ENCODE data around the gene VPS33A. TPM values are rescaled to one million over a fixed set of nuclear protein-coding genes. Genes with fewer than 3 reads are reported as not detected.
"Not testable (repeated sequence)": the region's sequence is repeated elsewhere in the genome, so short reads cannot be mapped to it uniquely, and the experiment has no call there.

The VPS33A gene
- total and polyA plus RNA-seq, 7 donors, result 10.3 to 33.6 (median 17.1) TPM

DNA sequence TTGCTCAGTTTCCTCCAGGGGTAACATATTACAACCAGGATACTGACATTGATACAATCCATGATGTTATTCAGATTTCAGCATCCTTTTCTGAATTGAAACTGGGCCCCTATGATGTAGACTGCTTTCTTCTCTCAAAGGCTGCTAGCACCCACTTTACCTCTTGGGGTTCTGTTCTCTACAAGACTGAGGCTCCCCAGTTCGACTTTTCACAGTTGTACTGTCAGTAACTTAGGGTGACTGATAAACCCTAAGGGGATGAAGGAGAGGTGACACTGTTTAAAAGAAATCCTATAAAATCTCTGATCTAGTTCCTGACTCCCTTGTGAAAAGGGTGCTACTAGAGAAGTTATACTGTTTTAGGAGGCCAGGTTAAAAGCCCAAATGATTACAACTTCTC lies 818 bp downstream of the VPS33A start:
- Histone ChIP-seq H3K36me3 (ENCODE audit: insufficient read depth in 1 of 2, low read depth in 1 of 2) (peaks cover 0 to 46% of the 10 kb centered on the region in 2 donors), H3K27me3 (ENCODE audit: insufficient read depth in 3 of 3, low read length in 2 of 3) (no peaks in the 10 kb centered on the region), H3K27ac (peak overlapping the region; percentile 89), H3K9me3 (no peaks in the 10 kb centered on the region), H3K4me3 (peak overlapping the region; percentile 99), H3K4me1 (peaks cover 13% of the 10 kb centered on the region)
- intact Hi-C loops (cut with DNase I), result loop anchor here in 1 of 2 donors (2.0 kb wide), 1 partner anchor 257 kb away; no protein-coding TSS in a partner anchor
- 8 to 15% (median 14%) methylated on average over 1 of the region's 1 CpG for WGBS, 3 donors
- no peak for ATAC-seq
- TF ChIP-seq, protein P1, sequence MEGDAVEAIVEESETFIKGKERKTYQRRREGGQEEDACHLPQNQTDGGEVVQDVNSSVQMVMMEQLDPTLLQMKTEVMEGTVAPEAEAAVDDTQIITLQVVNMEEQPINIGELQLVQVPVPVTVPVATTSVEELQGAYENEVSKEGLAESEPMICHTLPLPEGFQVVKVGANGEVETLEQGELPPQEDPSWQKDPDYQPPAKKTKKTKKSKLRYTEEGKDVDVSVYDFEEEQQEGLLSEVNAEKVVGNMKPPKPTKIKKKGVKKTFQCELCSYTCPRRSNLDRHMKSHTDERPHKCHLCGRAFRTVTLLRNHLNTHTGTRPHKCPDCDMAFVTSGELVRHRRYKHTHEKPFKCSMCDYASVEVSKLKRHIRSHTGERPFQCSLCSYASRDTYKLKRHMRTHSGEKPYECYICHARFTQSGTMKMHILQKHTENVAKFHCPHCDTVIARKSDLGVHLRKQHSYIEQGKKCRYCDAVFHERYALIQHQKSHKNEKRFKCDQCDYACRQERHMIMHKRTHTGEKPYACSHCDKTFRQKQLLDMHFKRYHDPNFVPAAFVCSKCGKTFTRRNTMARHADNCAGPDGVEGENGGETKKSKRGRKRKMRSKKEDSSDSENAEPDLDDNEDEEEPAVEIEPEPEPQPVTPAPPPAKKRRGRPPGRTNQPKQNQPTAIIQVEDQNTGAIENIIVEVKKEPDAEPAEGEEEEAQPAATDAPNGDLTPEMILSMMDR (IDR thresholded peaks at IDR 0.05), result no peak
- no peak for DNase-seq

DNA sequence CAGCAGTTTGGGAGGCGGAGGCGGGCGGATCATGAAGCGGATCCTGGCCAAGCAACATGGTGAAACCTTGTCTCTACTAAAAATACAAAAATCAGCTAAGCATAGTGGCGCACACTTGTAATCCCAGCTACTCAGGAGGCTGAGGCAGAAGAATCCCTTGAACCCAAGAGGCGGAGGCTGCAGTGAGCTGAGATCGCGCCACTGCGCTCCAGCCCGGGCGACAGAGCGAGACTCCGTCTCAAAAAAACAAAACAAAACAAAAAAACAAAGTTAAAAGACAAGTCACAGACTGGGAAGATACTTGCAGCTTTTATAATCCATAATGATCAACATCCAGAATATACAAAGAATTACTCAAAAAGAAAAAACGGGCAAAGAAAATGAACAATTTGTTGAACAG lies 5.6 kb downstream of the VPS33A start:
- intact Hi-C loops (cut with DNase I); DNase-seq; H3K9me3 ChIP-seq; ATAC-seq; H3K27me3 ChIP-seq (ENCODE audit: insufficient read depth in 3 of 3, low read length in 2 of 3); H3K4me3 ChIP-seq; H3K27ac ChIP-seq; H3K4me1 ChIP-seq: not testable (repeated sequence)
- WGBS, 3 donors, result 89 to 99% (median 90%) methylated on average over 13 to 14 of the region's 14 CpGs
- peaks cover 2 to 86% of the 10 kb centered on the region in 2 donors for H3K36me3 ChIP-seq (ENCODE audit: insufficient read depth in 1 of 2, low read depth in 1 of 2)

GRCh38 chr12:122258939-122259338 lies 7.4 kb downstream of the VPS33A start:
- intact Hi-C loops (cut with DNase I); H3K4me1 ChIP-seq; H3K27ac ChIP-seq; H3K4me3 ChIP-seq; H3K9me3 ChIP-seq; H3K27me3 ChIP-seq (ENCODE audit: insufficient read depth in 3 of 3, low read length in 2 of 3); ATAC-seq; DNase-seq: not testable (repeated sequence)
- H3K36me3 ChIP-seq (ENCODE audit: insufficient read depth in 1 of 2, low read depth in 1 of 2), result peaks cover 2 to 91% of the 10 kb centered on the region in 2 donors
- WGBS, 3 donors, result 81 to 91% (median 87%) methylated on average over 4 of the region's 4 CpGs

DNA sequence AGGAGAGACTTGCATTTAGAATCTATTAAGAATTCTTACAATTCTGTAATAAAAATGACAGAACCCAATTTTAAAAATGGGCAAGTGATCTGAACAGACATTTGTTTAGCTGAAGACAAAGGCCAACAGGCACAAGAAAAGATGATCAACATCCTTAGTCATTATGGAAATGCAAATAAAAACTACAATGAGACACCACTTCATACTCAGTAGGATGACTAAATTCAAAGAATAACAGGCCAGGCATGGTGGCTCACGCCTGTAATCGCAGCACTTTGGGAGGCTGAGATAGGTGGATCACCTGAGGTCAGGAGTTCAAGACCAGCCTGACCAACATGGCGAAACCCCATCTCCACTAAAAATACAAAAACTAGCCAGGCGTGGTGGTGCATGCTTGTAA lies 7.8 kb downstream of the VPS33A start:
- 92 to 100% (median 93%) methylated on average over 4 of the region's 4 CpGs for WGBS, 3 donors
- H3K27ac ChIP-seq; H3K9me3 ChIP-seq; DNase-seq; intact Hi-C loops (cut with DNase I); ATAC-seq; H3K27me3 ChIP-seq (ENCODE audit: insufficient read depth in 3 of 3, low read length in 2 of 3); H3K4me1 ChIP-seq; H3K4me3 ChIP-seq: not testable (repeated sequence)
- peaks cover 2 to 89% of the 10 kb centered on the region in 2 donors for H3K36me3 ChIP-seq (ENCODE audit: insufficient read depth in 1 of 2, low read depth in 1 of 2)

DNA sequence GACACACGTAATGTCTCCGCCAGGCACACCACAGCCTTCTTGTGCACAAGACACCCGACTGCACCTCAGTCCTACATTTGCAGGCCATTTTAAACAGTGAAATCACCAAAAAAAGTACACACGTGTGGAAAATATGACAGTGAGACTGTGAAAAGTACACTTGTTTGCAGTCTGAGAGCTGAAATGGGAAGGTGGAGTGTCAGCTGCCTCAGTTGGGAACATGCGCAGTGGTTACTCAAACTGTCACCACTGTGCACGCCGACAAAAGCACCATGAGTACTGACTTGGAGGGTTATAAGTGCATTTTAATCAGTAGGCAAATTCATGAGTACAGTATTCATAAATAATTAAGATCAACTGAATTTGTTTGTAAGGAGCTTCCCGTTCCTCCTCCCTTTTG lies 15.8 kb downstream of the VPS33A start:
- TF ChIP-seq, protein P1 (IDR thresholded peaks at IDR 0.05), result no peak
- WGBS, 3 donors, result 91 to 93% (median 93%) methylated on average over 8 of the region's 8 CpGs
- intact Hi-C loops (cut with DNase I), result no loop called here
- Histone ChIP-seq H3K36me3 (ENCODE audit: insufficient read depth in 1 of 2, low read depth in 1 of 2) (peaks cover 3 to 57% of the 10 kb centered on the region in 2 donors), H3K27ac (no peak overlapping the region), H3K4me1 (no peaks in the 10 kb centered on the region), H3K9me3 (no peaks in the 10 kb centered on the region), H3K4me3 (no peak overlapping the region), H3K27me3 (ENCODE audit: insufficient read depth in 3 of 3, low read length in 2 of 3) (no peaks in the 10 kb centered on the region)
- DNase-seq, result no peak
- ATAC-seq, result no peak

- DNase-seq, result no peak
- intact Hi-C loops (cut with DNase I), result no loop called here
- Histone ChIP-seq H3K4me1 (no peaks in the 10 kb centered on the region), H3K4me3 (no peak overlapping the region), H3K36me3 (ENCODE audit: insufficient read depth in 1 of 2, low read depth in 1 of 2) (peaks cover 3 to 55% of the 10 kb centered on the region in 2 donors), H3K27me3 (ENCODE audit: insufficient read depth in 3 of 3, low read length in 2 of 3) (no peaks in the 10 kb centered on the region), H3K9me3 (no peaks in the 10 kb centered on the region), H3K27ac (no peak overlapping the region)
- WGBS, 3 donors, result 39 to 80% (median 50%) methylated on average over 6 of the region's 6 CpGs
- TF ChIP-seq, protein P1 (IDR thresholded peaks at IDR 0.05), result no peak
- ATAC-seq, result peak in 3 of 4 donors; percentile 50 to 58 (median 58)
These were observed 16.2 kb downstream of the VPS33A start for GRCh38 chr12:122250047-122250446.
